A549 (cell line): ENCODE data around the gene TNF. TPM values are rescaled to one million over a fixed set of nuclear protein-coding genes. Genes with fewer than 3 reads are reported as not detected.

Source experiments
- ATAC-seq, 2 experiments: fragments of 200-7000 bp in 1 of 2; fragments of >200 bp in 1 of 2; cut with Nextera tagmentation in 1 of 2; cut with Tn5 transposase in 1 of 2; 3 replicates each; pipeline versions ENCODE4 v1.8.0 to v1.9.1; 2018 to 2020; ENCODE audit warnings: mild to moderate bottlenecking in 1 of 2, moderate library complexity in 1 of 2
- CTCF ChIA-PET: fragments of 300-600 bp; sonication (Branson Sonifier 250); formaldehyde crosslinking; extraction: SDS; loops from one replicate; lab custom pipeline; 2021; ENCODE audit warnings: antibody characterized with exemption, inconsistent platforms; lab: Yijun Ruan, JAX
- POLR2A ChIA-PET: fragments of 350-600 bp; formaldehyde crosslinking; extraction: SDS; loops from one replicate; lab custom pipeline; 2021; ENCODE audit warnings: antibody characterized with exemption, inconsistent platforms; lab: Yijun Ruan, JAX
- DNase-seq, 2 experiments: peaks; one replicate each; pipeline versions ENCODE4 v3.0.0 to v3.0.0-alpha.2; 2011 to 2016; ENCODE audit warnings: low read depth in 1 of 2, low spot score in 1 of 2
- FAIRE-seq: peaks from 2 replicates; lab custom pipeline; 2011; peaks lifted over from hg19 to GRCh38; lab: Jason Lieb, UNC
- H3K27ac ChIP-seq, 2 experiments: fragments of >200 bp; sonication (Bioruptor Twin); formaldehyde crosslinking; 3 replicates each; pipeline ENCODE4 v1.5.1; 2016 to 2017
- H3K4me1 ChIP-seq: fragments of >200 bp; sonication (Bioruptor Twin); formaldehyde crosslinking; 3 replicates; pipeline ENCODE4 v1.6.1; 2016
- H3K4me2 ChIP-seq: fragments of >200 bp; sonication (Bioruptor Twin); formaldehyde crosslinking; 3 replicates; pipeline ENCODE4 v1.6.1; 2016
- H3K4me3 ChIP-seq: fragments of >200 bp; sonication (Bioruptor Twin); formaldehyde crosslinking; 3 replicates; pipeline ENCODE4 v1.5.1; 2016
- H3K9me3 ChIP-seq: fragments of >200 bp; sonication (Bioruptor Twin); formaldehyde crosslinking; 3 replicates; pipeline ENCODE4 v1.6.1; 2016
- CBX8 ChIP-seq: fragments of 200-600 bp; sonication (generic); IDR thresholded peaks from 2 replicates; pipeline ENCODE4 v1.6.1; 2016
- CHD2 ChIP-seq: fragments of 150-350 bp; IDR thresholded peaks from 2 replicates; pipeline ENCODE4 v1.6.1; 2014; ENCODE audit warnings: low read length; ENCODE audit not compliant: partially characterized antibody
- EHF ChIP-seq: fragments of 250-450 bp; sonication (Bioruptor Pico); IDR thresholded peaks from 2 replicates; pipeline ENCODE4 v1.5.0; 2020; ENCODE audit warnings: mild to moderate bottlenecking
- EP300 ChIP-seq, 2 experiments: fragments of >200 bp; sonication (Bioruptor Twin); formaldehyde crosslinking; IDR thresholded peaks; 2 replicates in 1 of 2; 3 replicates in 1 of 2; pipeline ENCODE4 v1.6.1; 2016 to 2017
- ESRRA ChIP-seq: fragments of 150-350 bp; IDR thresholded peaks from 2 replicates; pipeline ENCODE4 v1.6.1; 2014; ENCODE audit warnings: mild to moderate bottlenecking, low read length, borderline replicate concordance
- FOSB ChIP-seq: fragments of 250-450 bp; sonication (Bioruptor Pico); IDR thresholded peaks from 2 replicates; pipeline ENCODE4 v1.5.0; 2020; ENCODE audit warnings: mild to moderate bottlenecking, moderate library complexity
- FOXS1 ChIP-seq: fragments of 250-450 bp; sonication (Bioruptor Pico); IDR thresholded peaks from 2 replicates; pipeline ENCODE4 v1.5.0; 2020; ENCODE audit warnings: mild to moderate bottlenecking, moderate library complexity
- GATA3 ChIP-seq: IDR thresholded peaks from 2 replicates; pipeline ENCODE4 v1.6.1; 2012; ENCODE audit warnings: borderline replicate concordance
- HDAC2 ChIP-seq: fragments of 200-600 bp; sonication (generic); IDR thresholded peaks from 2 replicates; pipeline ENCODE4 v1.6.1; 2016
- HEYL ChIP-seq: fragments of 250-450 bp; sonication (Bioruptor Pico); IDR thresholded peaks from 2 replicates; pipeline ENCODE4 v1.8.0; 2021; ENCODE audit warnings: mild to moderate bottlenecking, moderate library complexity
- HMGXB4 ChIP-seq: fragments of 250-450 bp; sonication (Bioruptor Pico); IDR thresholded peaks from 2 replicates; pipeline ENCODE4 v1.5.0; 2021; ENCODE audit warnings: mild to moderate bottlenecking, moderate library complexity, borderline replicate concordance
- HOXB13 ChIP-seq: fragments of 250-450 bp; sonication (Bioruptor Pico); IDR thresholded peaks from 2 replicates; pipeline ENCODE4 v1.5.0; 2020; ENCODE audit warnings: low read depth, mild to moderate bottlenecking, moderate library complexity
- KDM1A ChIP-seq: fragments of 200-600 bp; sonication (generic); IDR thresholded peaks from 2 replicates; pipeline ENCODE4 v1.6.1; 2016; ENCODE audit warnings: low read depth, mild to moderate bottlenecking
- MAFK ChIP-seq: fragments of 450-650 bp; IDR thresholded peaks from 2 replicates; pipeline ENCODE4 v1.6.1; 2014; ENCODE audit not compliant: partially characterized antibody
- MYC ChIP-seq: IDR thresholded peaks from 2 replicates; pipeline ENCODE4 v1.6.1; 2012; ENCODE audit warnings: mild to moderate bottlenecking, inconsistent platforms, low read length, improper control_type of control experiment, borderline replicate concordance
- NR3C1 ChIP-seq: fragments of >200 bp; sonication (Bioruptor Twin); formaldehyde crosslinking; IDR thresholded peaks from 3 replicates; pipeline ENCODE4 v1.6.1; 2017
- PHF8 ChIP-seq: fragments of 200-600 bp; sonication (generic); IDR thresholded peaks from 2 replicates; pipeline ENCODE4 v1.6.1; 2016; ENCODE audit warnings: low read depth, mild to moderate bottlenecking, antibody characterized with exemption, moderate library complexity, borderline replicate concordance
- POLR2AphosphoS2 ChIP-seq: conservative IDR thresholded peaks from 2 replicates; pipeline ENCODE4 v1.6.1; 2012; ENCODE audit warnings: low read length, improper control_type of control experiment, inconsistent platforms
- RAD21 ChIP-seq, 2 experiments: fragments of >200 bp in 1 of 2; sonication (Bioruptor Twin) in 1 of 2; formaldehyde crosslinking in 1 of 2; IDR thresholded peaks in 1 of 2; conservative IDR thresholded peaks in 1 of 2; 2 replicates in 1 of 2; 3 replicates in 1 of 2; pipeline ENCODE4 v1.6.1; 2012 to 2018; ENCODE audit warnings: inconsistent platforms in 1 of 2
- RARB ChIP-seq: fragments of 250-450 bp; sonication (Bioruptor Pico); IDR thresholded peaks from 2 replicates; pipeline ENCODE4 v1.8.0; 2021; ENCODE audit warnings: mild to moderate bottlenecking, moderate library complexity
- RCOR1 ChIP-seq: fragments of 150-350 bp; IDR thresholded peaks from 2 replicates; pipeline ENCODE4 v1.6.1; 2014; ENCODE audit warnings: antibody characterized with exemption, low read length, low read depth
- REST ChIP-seq: fragments of 200-600 bp; sonication (generic); IDR thresholded peaks from 2 replicates; pipeline ENCODE4 v1.6.1; 2016; ENCODE audit warnings: antibody characterized with exemption, mild to moderate bottlenecking, moderate library complexity
- RFX5 ChIP-seq: fragments of 450-650 bp; IDR thresholded peaks from 2 replicates; pipeline ENCODE4 v1.7.1; 2014; ENCODE audit warnings: antibody characterized with exemption, mild to moderate bottlenecking, moderate library complexity
- RNF2 ChIP-seq: fragments of 200-600 bp; sonication (generic); IDR thresholded peaks from 2 replicates; pipeline ENCODE4 v1.6.1; 2016; ENCODE audit warnings: low read depth, mild to moderate bottlenecking, antibody characterized with exemption, moderate library complexity, borderline replicate concordance
- SREBF2 ChIP-seq: fragments of 450-650 bp; IDR thresholded peaks from 2 replicates; pipeline ENCODE4 v1.6.1; 2014; ENCODE audit warnings: mild to moderate bottlenecking, moderate library complexity
- TP53 ChIP-seq: fragments of 250-450 bp; sonication (Bioruptor Pico); IDR thresholded peaks from 2 replicates; pipeline ENCODE4 v1.5.0; 2021; ENCODE audit warnings: mild to moderate bottlenecking, moderate library complexity
- USF2 ChIP-seq: fragments of 450-650 bp; IDR thresholded peaks from 2 replicates; pipeline ENCODE4 v1.6.1; 2014; ENCODE audit warnings: antibody characterized with exemption
- ZC3H11A ChIP-seq: fragments of 450-650 bp; IDR thresholded peaks from 2 replicates; pipeline ENCODE4 v1.6.1; 2014; ENCODE audit warnings: antibody characterized with exemption, mild to moderate bottlenecking
- ZFP36 ChIP-seq: fragments of 450-650 bp; IDR thresholded peaks from 2 replicates; pipeline ENCODE4 v1.6.1; 2014; ENCODE audit warnings: borderline replicate concordance; ENCODE audit not compliant: partially characterized antibody
- ZNF302 ChIP-seq: fragments of 250-450 bp; sonication (Bioruptor Pico); IDR thresholded peaks from 2 replicates; pipeline ENCODE4 v1.9.0; 2021; ENCODE audit warnings: inconsistent platforms, mild to moderate bottlenecking, moderate library complexity
- ZSCAN20 ChIP-seq: fragments of 250-450 bp; sonication (Bioruptor Pico); IDR thresholded peaks from 2 replicates; pipeline ENCODE4 v1.8.0; 2022; ENCODE audit warnings: mild to moderate bottlenecking, moderate library complexity
- WGBS: methylation state at CpG from one replicate; pipeline ENCODE4 v1.1.6; 2017; ENCODE audit errors: missing lambda C conversion rate; 5-methylcytosine and 5-hydroxymethylcytosine counted together
- polyA plus RNA-seq, 4 experiments: library from polyadenylated mRNA; depleted of rRNA in 3 of 4; stranded (reverse); fragments of >200 nt; fragmentation: RNase III in 1 of 4; extraction: RNeasy Plus Mini Kit Qiagen cat#74134 plus additional on column Dnase treatment in 1 of 4; gene quantifications; 2 replicates in 3 of 4; 3 replicates in 1 of 4; pipeline ENCODE4 v1.2.3, GENCODE V29; 2011 to 2017

The TNF gene
- polyA plus RNA-seq, 2 of the 4 experiments (the other 2 are of a cell fraction), result not detected

- Histone ChIP-seq H3K4me2 (no peak overlapping the region), H3K4me1 (no peaks in the 10 kb centered on the region), H3K27ac (no peak overlapping the region)
- DNase-seq, result no peak
- WGBS, result 78% methylated on average over 8 of the region's 8 CpGs
- FAIRE-seq, result no peak
- POLR2A ChIA-PET, result no interaction called here
- TF ChIP-seq ZC3H11A (no peak), RCOR1 (no peak), TP53 (no peak), FOSB (CRISPR knock-in tag) (no peak), KDM1A (no peak), HDAC2 (no peak), HEYL (CRISPR knock-in tag) (no peak), RFX5 (no peak), ZFP36 (no peak), PHF8 (no peak), CHD2 (no peak), HMGXB4 (CRISPR knock-in tag) (no peak), EP300 (IDR thresholded peaks at IDR 0.05) (no peak), REST (no peak), MYC (no peak)
- TF ChIP-seq, all 56 proteins: peak for 0
- CTCF ChIA-PET, result interaction anchor here (1.4 to 18.3 kb wide), 5 partner anchors 8 to 29 kb away, joined by 4 to 338 read pairs (median 19); partner anchors contain the start of genes ATP6V1G2, NCR3 and NFKBIL1
- ATAC-seq, result no peak
- no peak overlapping the region for H3K4me3 ChIP-seq
- H3K9me3 ChIP-seq, result no peaks in the 10 kb centered on the region
These were observed 754 bp downstream of the TNF start for GRCh38 chr6:31575952-31576685.

- ATAC-seq, result no peak
- Histone ChIP-seq H3K9me3 (no peaks in the 10 kb centered on the region), H3K4me1 (peaks cover 6% of the 10 kb centered on the region; the same call in 1 of the 3 replicates), H3K4me2 (no peak overlapping the region), H3K4me3 (no peak overlapping the region), H3K27ac (no peak overlapping the region)
- WGBS, result 75% methylated on average over 11 of the region's 19 CpGs
- ChIA-PET POLR2A (no interaction called here), CTCF (interaction anchor here (1.4 to 18.3 kb wide), 5 partner anchors 7 to 30 kb away, joined by 4 to 338 read pairs (median 19); partner anchors contain the start of genes ATP6V1G2, NCR3 and NFKBIL1)
- TF ChIP-seq NR3C1 (no peak), ZSCAN20 (CRISPR knock-in tag) (no peak), HOXB13 (CRISPR knock-in tag) (no peak), ZNF302 (no peak), USF2 (no peak), ESRRA (no peak), MAFK (no peak), EHF (no peak), RAD21 (conservative IDR thresholded peaks at IDR 0.05 in 1 of 2, IDR thresholded peaks at IDR 0.05 in 1 of 2) (no peak), FOXS1 (CRISPR knock-in tag) (no peak), CBX8 (no peak), RARB (CRISPR knock-in tag) (no peak), ZFP36 (no peak), POLR2AphosphoS2 (no peak), RNF2 (no peak), ZC3H11A (no peak), GATA3 (no peak), SREBF2 (no peak)
- DNase-seq, result no peak
- no peak for FAIRE-seq
These were observed 1.7 kb downstream of the TNF start for GRCh38 chr6:31576897-31577578.
